HG03175 (cell line): ENCODE results near the gene OPA3.

Experiments used
- ATAC-seq: cut with Tn5 transposase; IDR thresholded peaks from one replicate; pipeline ENCODE4 v1.9.1; 2021; ENCODE audit warnings: mild to moderate bottlenecking, moderate library complexity; ENCODE audit not compliant: unreplicated experiment

The OPA3 gene

GRCh38 chr19:45568732-45569131 lies 15.9 kb downstream of the OPA3 start:
- ATAC-seq, result no peak

GRCh38 chr19:45567609-45568008 lies 17.0 kb downstream of the OPA3 start:
- no peak for ATAC-seq

GRCh38 chr19:45564131-45564780 lies 20.3 kb downstream of the OPA3 start:
- ATAC-seq, result no peak

- ATAC-seq, result no peak
Observed at GRCh38 chr19:45560686-45561085, 23.9 kb downstream of the OPA3 start.

- no peak for ATAC-seq
Observed at GRCh38 chr19:45560038-45560437, 24.6 kb downstream of the OPA3 start.

- ATAC-seq, result no peak
Observed at GRCh38 chr19:45558399-45558878, 26.2 kb downstream of the OPA3 start.

- ATAC-seq, result no peak
Observed at GRCh38 chr19:45556835-45557234, 27.8 kb downstream of the OPA3 start.

GRCh38 chr19:45554481-45554880 lies 30.1 kb downstream of the OPA3 start:
- ATAC-seq, result no peak

GRCh38 chr19:45553464-45553863 lies 31.1 kb downstream of the OPA3 start:
- ATAC-seq, result no peak

- no peak for ATAC-seq
Observed at GRCh38 chr19:45547965-45548609, 36.5 kb downstream of the OPA3 start.

GRCh38 chr19:45547211-45547770 lies 37.3 kb downstream of the OPA3 start:
- ATAC-seq, result no peak

GRCh38 chr19:45542234-45542668 lies 42.4 kb downstream of the OPA3 start:
- ATAC-seq, result no peak

- ATAC-seq, result no peak
Observed at GRCh38 chr19:45539459-45539858, 45.1 kb downstream of the OPA3 start.

GRCh38 chr19:45531349-45531748 lies 53.3 kb downstream of the OPA3 start:
- ATAC-seq, result no peak

GRCh38 chr19:45529420-45529785 lies 55.2 kb downstream of the OPA3 start:
- ATAC-seq, result no peak

- no peak for ATAC-seq
Observed at GRCh38 chr19:45528744-45529419, 55.7 kb downstream of the OPA3 start.

- ATAC-seq, result no peak
Observed at GRCh38 chr19:45528149-45528743, 56.4 kb downstream of the OPA3 start.

GRCh38 chr19:45527731-45528130 lies 56.9 kb downstream of the OPA3 start:
- ATAC-seq, result no peak

- ATAC-seq, result no peak
Observed at GRCh38 chr19:45526971-45527370, 57.6 kb downstream of the OPA3 start.

GRCh38 chr19:45526143-45526542 lies 58.5 kb downstream of the OPA3 start:
- ATAC-seq, result no peak

- no peak for ATAC-seq
Observed at GRCh38 chr19:45524575-45525129, 60.0 kb downstream of the OPA3 start.
